GM19099 (cell line): ENCODE measurements around the gene FGD1.

Experiments
- POLR2A ChIP-seq: IDR thresholded peaks from 3 replicates; pipeline ENCODE4 v1.6.1; 2011; ENCODE audit warnings: low read depth; ENCODE audit not compliant: insufficient read length; ENCODE audit errors: extremely low read depth

FGD1 gene

GRCh38 chrX:54495814-54496516 is at the start of gene FGD1:
FGD1 (minus strand) TSS chrX:54496234; CDS start chrX:54495432, 802 bp downstream.
- no peak for TF ChIP-seq POLR2A

DNA sequence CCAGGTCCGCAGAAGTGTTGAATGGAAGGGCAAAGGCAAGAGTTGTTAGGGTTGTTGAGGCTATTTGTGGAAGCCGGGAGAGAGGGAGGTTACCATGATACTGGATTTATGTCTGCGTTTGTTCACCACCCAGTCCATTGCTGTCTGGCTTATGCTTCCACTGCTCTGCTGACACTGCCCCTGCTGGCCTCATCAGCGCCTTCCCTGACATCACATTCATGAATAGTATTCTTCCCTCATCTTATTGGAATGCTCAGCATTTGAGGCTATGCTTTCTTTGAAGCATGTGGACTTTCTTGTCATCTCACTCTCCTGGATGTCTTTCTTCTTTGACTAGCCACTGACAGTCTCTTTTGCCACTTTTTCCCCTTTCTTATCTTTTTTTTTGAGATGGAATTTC is 44.3 kb upstream of the FGD1 start:
- TF ChIP-seq POLR2A, result no peak

- no peak for TF ChIP-seq POLR2A
Observed at GRCh38 chrX:54534271-54534670, 38.2 kb upstream of the FGD1 start.

DNA sequence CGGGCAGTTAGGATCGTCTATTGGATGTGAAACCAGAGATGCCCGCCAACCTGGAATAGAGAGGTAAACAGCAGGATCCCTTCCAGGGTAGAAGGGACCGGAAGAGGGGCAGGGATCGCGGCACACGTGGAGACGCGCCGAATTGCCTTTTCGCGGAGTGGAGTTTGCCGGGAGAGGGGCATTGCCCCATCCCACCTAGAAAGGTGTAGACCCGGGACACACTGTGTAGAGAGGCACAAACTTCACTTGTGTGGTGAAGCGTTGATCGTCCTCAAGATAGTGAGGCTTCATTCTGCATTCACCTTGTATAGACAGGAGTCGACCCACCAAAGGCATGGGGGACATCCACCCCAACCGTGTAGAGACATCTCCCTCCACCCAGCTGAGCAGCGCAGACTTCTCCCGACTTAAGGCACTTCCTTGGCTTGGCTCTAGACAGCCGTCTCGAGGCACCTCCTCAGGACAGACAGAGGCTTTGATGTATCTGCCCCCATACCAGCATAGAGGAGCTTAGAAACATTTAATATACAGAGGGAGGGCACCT is 34.4 kb upstream of the FGD1 start:
- TF ChIP-seq POLR2A, result no peak

- peak; percentile 62 for TF ChIP-seq POLR2A
Observed at GRCh38 chrX:54529552-54530356, 33.7 kb upstream of the FGD1 start, which contains the start of gene GNL3L. GNL3L (plus strand) TSS chrX:54530219; CDS start chrX:54532567, 2,348 bp downstream.

DNA sequence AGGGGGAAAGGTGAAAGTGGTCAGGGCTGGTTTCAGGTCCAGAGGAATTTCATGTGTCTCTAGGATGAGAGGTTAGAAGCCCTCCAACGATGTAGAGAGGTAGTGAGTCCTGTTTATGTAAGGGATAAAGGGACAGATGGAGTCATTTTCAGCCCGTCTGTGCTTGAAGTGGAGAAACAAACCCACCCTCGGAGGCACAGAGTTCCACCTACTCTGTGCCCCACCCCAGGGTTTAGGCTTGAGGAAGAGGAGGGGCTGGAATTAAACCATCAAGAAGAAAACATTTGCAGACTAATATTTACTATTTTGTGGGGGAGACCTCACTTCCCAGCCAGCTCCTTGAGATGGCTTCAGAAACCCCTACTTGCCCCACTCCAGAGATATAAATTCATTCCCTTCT is 33.1 kb upstream of the FGD1 start:
- no peak for TF ChIP-seq POLR2A

DNA sequence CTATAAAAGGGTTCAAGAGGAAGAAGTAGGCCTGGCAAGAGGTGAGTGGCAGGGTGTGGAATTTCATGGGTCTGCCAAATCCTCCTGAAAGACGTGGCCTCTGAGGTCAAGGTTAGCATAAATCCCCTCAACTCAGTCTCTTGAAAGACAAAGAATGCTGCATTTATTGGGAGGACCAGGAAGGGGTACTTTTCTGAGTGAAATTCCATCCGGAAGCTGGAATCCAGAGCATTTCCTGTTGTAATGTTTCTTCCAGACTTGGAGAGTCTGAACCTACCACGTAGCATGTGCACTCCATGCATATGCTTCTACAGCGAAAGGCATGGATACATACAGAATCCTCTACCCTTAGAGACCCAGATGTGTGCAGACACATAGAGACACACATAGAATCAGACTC is 13.4 kb upstream of the FGD1 start:
- TF ChIP-seq POLR2A, result no peak

DNA sequence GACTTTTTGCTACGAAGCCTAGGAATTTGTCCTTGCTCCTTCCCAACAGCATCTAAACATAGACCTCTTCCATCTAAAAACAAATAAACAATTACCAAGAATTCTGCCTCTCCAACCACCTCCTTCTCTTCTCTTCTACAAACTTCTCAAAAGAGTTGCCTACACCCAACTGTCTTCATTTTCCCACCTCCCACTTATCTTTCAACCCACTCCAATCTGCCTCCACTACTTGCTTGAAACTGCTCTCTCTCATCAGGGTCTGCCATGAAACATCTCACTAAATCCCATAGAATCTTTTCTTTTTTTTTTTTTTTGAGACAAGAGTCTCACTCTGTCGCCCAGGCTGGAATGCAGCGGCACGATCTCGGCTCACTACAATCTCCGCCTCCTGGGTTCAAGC is 902 bp upstream of the FGD1 start:
- TF ChIP-seq POLR2A, result no peak

- no peak for TF ChIP-seq POLR2A
Observed at GRCh38 chrX:54496517-54496852, 451 bp upstream of the FGD1 start.

GRCh38 chrX:54494989-54495813 is 833 bp downstream of the FGD1 start:
- TF ChIP-seq POLR2A, result no peak

- no peak for TF ChIP-seq POLR2A
Observed at GRCh38 chrX:54494166-54494988, 1.7 kb downstream of the FGD1 start.

- TF ChIP-seq POLR2A, result no peak
Observed at GRCh38 chrX:54492340-54492739, 3.7 kb downstream of the FGD1 start.

DNA sequence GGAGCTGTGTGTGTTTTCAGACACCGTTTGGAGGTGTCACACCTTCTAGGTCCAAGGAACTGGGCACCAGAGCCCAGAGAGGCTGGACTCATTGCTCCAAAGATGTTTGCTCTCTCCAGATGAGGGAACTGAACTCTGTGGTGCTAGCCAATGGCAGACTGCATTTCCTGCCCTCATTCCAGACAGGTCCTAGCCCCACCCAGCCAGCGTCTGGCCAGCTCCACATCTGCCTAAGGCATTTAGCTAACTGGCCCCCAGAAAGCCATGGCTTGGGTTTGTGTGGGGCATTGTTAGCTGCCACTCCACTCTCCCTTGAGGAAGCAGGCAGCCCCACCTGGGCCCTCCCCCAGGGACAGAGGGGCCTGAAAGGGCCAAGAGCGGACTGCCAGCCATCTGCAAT is 11.4 kb downstream of the FGD1 start:
- no peak for TF ChIP-seq POLR2A

DNA sequence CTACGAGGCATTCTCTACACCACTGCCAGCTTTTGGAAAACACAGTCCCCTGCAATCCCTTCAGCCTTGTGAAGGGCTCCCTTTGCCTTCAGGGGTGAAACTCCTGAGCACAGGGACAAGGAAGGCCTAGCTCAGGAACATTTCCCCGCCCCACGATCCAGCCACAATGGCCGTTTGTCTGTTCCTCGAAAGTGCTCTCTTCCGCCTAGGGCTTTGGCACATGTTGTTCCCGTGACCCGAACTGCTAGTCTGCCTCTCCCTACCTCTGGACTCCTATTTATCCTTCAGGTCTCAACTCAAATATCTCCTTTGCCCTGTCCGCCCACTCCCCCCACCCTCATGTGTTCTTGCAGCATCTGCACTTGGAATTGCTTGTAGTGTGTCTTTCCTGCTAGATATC is 12.1 kb downstream of the FGD1 start:
- TF ChIP-seq POLR2A, result no peak
